Keratinocyte (primary cell): ENCODE data around the gene BBS1. TPM values are rescaled to one million over a fixed set of nuclear protein-coding genes. Genes with fewer than 3 reads are reported as not detected.

Experiments used
- DNase-seq: peaks from one replicate; pipeline ENCODE4 v3.0.0-alpha.2; 2011; ENCODE audit warnings: low read depth, missing footprints, low spot score
- FAIRE-seq: peaks from 2 replicates; lab custom pipeline; 2011; peaks lifted over from hg19 to GRCh38; lab: Jason Lieb, UNC
- H2AFZ ChIP-seq: 2 replicates; pipeline ENCODE4 v1.6.0; 2012; ENCODE audit warnings: low read length, control low read depth, inconsistent platforms; ENCODE audit not compliant: control insufficient read depth
- H3K27ac ChIP-seq: 2 replicates; pipeline ENCODE4 v1.5.1; 2011; ENCODE audit warnings: low read length; ENCODE audit not compliant: control insufficient read depth, insufficient read depth
- H3K27me3 ChIP-seq: 3 replicates; pipeline ENCODE4 v1.6.0; 2011; ENCODE audit warnings: low read length; ENCODE audit not compliant: control insufficient read depth, insufficient read depth; ENCODE audit errors: extremely low read depth
- H3K36me3 ChIP-seq, 2 experiments: 2 replicates in 1 of 2; 3 replicates in 1 of 2; pipeline ENCODE4 v1.5.1; 2011; ENCODE audit warnings: low read length in 2 of 2, mild to moderate bottlenecking in 1 of 2; ENCODE audit not compliant: control insufficient read depth in 2 of 2, insufficient read depth in 2 of 2; ENCODE audit errors: extremely low read depth in 1 of 2
- H3K4me1 ChIP-seq: 3 replicates; pipeline ENCODE4 v1.5.1; 2011; ENCODE audit warnings: low read length; ENCODE audit not compliant: control insufficient read depth, insufficient read depth; ENCODE audit errors: extremely low read depth
- H3K4me2 ChIP-seq: 3 replicates; pipeline ENCODE4 v1.6.0; 2011; ENCODE audit warnings: low read depth, low read length; ENCODE audit not compliant: control insufficient read depth, insufficient read depth; ENCODE audit errors: extremely low read depth
- H3K4me3 ChIP-seq, 3 experiments: fragments of 200-600 bp in 1 of 3; sonication (generic) in 1 of 3; 2 replicates in 2 of 3; 3 replicates in 1 of 3; pipeline ENCODE4 v1.5.1; 2011 to 2016; ENCODE audit warnings: low read length in 3 of 3, mild to moderate bottlenecking in 3 of 3, control low read depth in 2 of 3, inconsistent platforms in 1 of 3, low read depth in 1 of 3, mixed read lengths in 1 of 3, mixed run types in 1 of 3, moderate library complexity in 1 of 3; ENCODE audit not compliant: control insufficient read depth in 2 of 3, insufficient read depth in 2 of 3; ENCODE audit errors: extremely low read depth in 1 of 3
- H3K79me2 ChIP-seq: 2 replicates; pipeline ENCODE4 v1.6.0; 2012; ENCODE audit warnings: low read length; ENCODE audit not compliant: control insufficient read depth, insufficient read depth
- H3K9ac ChIP-seq: 3 replicates; pipeline ENCODE4 v1.6.0; 2011; ENCODE audit warnings: low read length; ENCODE audit not compliant: control insufficient read depth, insufficient read depth; ENCODE audit errors: extremely low read depth
- H3K9me1 ChIP-seq: 3 replicates; pipeline ENCODE4 v1.6.0; 2011; ENCODE audit warnings: low read length; ENCODE audit not compliant: control insufficient read depth, insufficient read depth; ENCODE audit errors: extremely low read depth
- H3K9me3 ChIP-seq: 2 replicates; pipeline ENCODE4 v1.5.1; 2012; ENCODE audit warnings: low read depth, low read length; ENCODE audit not compliant: control insufficient read depth
- H4K20me1 ChIP-seq: 3 replicates; pipeline ENCODE4 v1.6.0; 2011; ENCODE audit warnings: low read length; ENCODE audit not compliant: control insufficient read depth, insufficient read depth; ENCODE audit errors: extremely low read depth
- EZH2 ChIP-seq: IDR thresholded peaks from one replicate; pipeline ENCODE4 v1.6.1; 2012; ENCODE audit warnings: inconsistent platforms, mild to moderate bottlenecking, low read length, moderate library complexity
- dilution Hi-C: fragments of 300-500 bp; cut with MboI; formaldehyde crosslinking; loops from one replicate; pipeline ENCODE4 v1.7.0; 2020; ENCODE audit warnings: low sequenced_read_pairs; ENCODE audit not compliant: extremely low pct_ligation_motif_present
- polyA plus RNA-seq, 5 experiments: library from polyadenylated mRNA; depleted of rRNA in 3 of 5; stranded (reverse) in 3 of 5; stranded (forward) in 1 of 5; unstranded in 1 of 5; fragments of >200 nt; gene quantifications; 1 replicate in 1 of 5; 2 replicates in 3 of 5; 3 replicates in 1 of 5; pipeline versions ENCODE4 v1.2.1 to v1.2.3, GENCODE V29; 2011 to 2012; ENCODE audit warnings: missing spikeins in 2 of 5, low read depth in 1 of 5, low replicate concordance in 1 of 5
- TF ChIP-seq, protein P1 (sequence below), 3 experiments: IDR thresholded peaks in 1 of 3; conservative IDR thresholded peaks in 1 of 3; optimal IDR thresholded peaks in 1 of 3; 2 replicates in 2 of 3; 3 replicates in 1 of 3; pipeline versions ENCODE3 to v1.5.1; 2011; ENCODE audit warnings: low read length in 3 of 3, mild to moderate bottlenecking in 3 of 3, moderate library complexity in 2 of 3, control low read depth in 1 of 3, inconsistent platforms in 1 of 3; ENCODE audit not compliant: insufficient read depth in 2 of 3; ENCODE audit errors: extremely low read depth in 1 of 3

BBS1 gene
- polyA plus RNA-seq, 1 donor (not counting 4 experiments of a cell fraction or from before 2014, with no cell fraction given), result 11.7 TPM

DNA sequence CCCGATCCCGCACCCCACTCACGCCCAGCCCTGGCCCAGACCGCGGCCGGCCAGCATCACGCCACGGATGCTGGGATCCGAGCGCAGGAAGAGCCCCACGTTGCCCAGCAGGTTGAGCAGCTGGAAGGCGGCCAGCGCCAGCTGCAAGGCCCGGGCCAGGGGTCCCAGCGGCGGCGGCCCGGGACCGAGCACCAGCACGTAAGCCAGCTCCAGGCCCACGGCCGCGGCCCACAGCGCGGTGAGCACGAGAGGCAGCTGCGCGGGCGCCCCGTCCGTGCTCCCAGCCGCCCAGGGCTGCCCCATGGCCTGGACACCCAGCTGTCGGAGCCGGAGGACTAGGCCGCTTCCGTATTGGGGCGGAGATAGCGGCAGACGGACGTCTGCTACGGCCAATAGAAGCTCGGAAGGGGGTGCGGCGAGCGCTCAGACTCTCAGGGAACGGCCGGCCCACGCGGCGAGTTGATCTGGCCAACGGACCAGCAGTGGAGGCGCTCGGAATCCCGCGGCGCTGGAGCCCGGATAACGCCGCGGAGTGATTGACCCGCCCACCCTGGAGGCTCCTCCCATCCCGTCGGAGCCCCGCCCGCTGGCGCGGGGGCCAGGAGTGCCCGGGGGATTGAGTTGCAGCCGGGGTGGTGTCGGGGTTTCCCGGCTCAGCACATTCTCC, 35.4 kb downstream of the BBS1 start, which contains the start of gene ZDHHC24:
TSS of gene ZDHHC24 (minus strand) at position 348 of the 667 bp plus-strand sequence. CDS start at position 303, 45 bp downstream.
- Histone ChIP-seq H3K4me3 (peak within 1 kb of the TSS; percentile 81 to 94 (median 82)), H3K4me1 (peaks cover 6% of the 10 kb centered on the region), H3K27ac (peak within 1 kb of the TSS; percentile 63), H3K9me1 (no peaks in the 10 kb centered on the region), H3K4me2 (peak within 1 kb of the TSS; percentile 94), H3K9me3 (no peaks in the 10 kb centered on the region), H4K20me1 (no peaks in the 10 kb centered on the region), H2AFZ (peak within 1 kb of the TSS; percentile 92), H3K27me3 (peaks cover 16% of the 10 kb centered on the region), H3K9ac (peak within 1 kb of the TSS; percentile 89), H3K79me2 (no peaks in the 10 kb centered on the region), H3K36me3 (peaks cover 0 to 7% of the 10 kb centered on the region in 2 experiments)
- dilution Hi-C loops, result no loop called here
- DNase-seq (peak; percentile 63), FAIRE-seq (peak; percentile 5)
- TF ChIP-seq, protein P1, sequence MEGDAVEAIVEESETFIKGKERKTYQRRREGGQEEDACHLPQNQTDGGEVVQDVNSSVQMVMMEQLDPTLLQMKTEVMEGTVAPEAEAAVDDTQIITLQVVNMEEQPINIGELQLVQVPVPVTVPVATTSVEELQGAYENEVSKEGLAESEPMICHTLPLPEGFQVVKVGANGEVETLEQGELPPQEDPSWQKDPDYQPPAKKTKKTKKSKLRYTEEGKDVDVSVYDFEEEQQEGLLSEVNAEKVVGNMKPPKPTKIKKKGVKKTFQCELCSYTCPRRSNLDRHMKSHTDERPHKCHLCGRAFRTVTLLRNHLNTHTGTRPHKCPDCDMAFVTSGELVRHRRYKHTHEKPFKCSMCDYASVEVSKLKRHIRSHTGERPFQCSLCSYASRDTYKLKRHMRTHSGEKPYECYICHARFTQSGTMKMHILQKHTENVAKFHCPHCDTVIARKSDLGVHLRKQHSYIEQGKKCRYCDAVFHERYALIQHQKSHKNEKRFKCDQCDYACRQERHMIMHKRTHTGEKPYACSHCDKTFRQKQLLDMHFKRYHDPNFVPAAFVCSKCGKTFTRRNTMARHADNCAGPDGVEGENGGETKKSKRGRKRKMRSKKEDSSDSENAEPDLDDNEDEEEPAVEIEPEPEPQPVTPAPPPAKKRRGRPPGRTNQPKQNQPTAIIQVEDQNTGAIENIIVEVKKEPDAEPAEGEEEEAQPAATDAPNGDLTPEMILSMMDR (optimal IDR thresholded peaks at IDR 0.05 in 1 of 3, IDR thresholded peaks at IDR 0.05 in 1 of 3, conservative IDR thresholded peaks at IDR 0.05 in 1 of 3; ENCODE audit: extremely low read depth in 1 of 3, insufficient read depth in 2 of 3, low read length in 3 of 3), result no peak
- no peak for TF ChIP-seq EZH2

DNA sequence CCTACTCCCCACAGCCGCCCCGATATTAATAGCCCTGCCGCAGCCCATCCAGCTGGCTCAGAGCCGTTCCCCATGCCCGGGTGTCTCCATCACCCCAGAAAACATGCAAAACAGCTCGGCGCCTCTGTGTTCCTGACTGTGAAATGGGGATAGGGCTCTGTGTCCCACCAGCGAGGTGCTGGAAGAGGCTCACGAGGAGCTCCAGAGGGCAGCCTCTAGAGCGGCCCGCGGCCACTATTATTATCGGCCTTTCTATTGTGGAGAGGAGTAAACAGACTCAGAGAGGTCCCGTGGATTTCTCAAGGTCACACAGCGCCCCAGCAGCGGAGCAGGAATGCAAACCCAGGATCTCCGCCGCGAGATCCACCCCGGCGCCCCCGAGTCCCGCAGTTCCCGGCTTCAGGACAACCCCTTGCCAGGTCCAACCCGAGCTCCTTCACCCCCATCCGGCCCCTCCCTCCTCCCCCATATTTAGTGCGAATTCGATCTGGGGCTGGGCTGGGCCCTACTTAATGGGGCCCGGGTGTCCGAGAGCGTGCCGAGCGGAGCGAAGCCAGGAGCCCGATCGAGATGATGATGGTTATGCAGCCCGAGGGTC, 36.0 kb downstream of the BBS1 start, which contains the start of gene ACTN3:
TSS of gene ACTN3 (plus strand) at position 536 of the 598 bp plus-strand sequence. CDS start at position 571, 35 bp downstream.
- peak within 1 kb of the TSS; percentile 63 for H3K27ac ChIP-seq
- no peaks in the 10 kb centered on the region for H3K9me1 ChIP-seq
- TF ChIP-seq, protein P1 (optimal IDR thresholded peaks at IDR 0.05 in 1 of 3, IDR thresholded peaks at IDR 0.05 in 1 of 3, conservative IDR thresholded peaks at IDR 0.05 in 1 of 3; ENCODE audit: extremely low read depth in 1 of 3, insufficient read depth in 2 of 3, low read length in 3 of 3), result no peak
- TF ChIP-seq EZH2, result no peak
- peak within 1 kb of the TSS; percentile 94 for H3K4me2 ChIP-seq
- dilution Hi-C loops, result no loop called here
- no peaks in the 10 kb centered on the region for H3K9me3 ChIP-seq
- H4K20me1 ChIP-seq, result no peaks in the 10 kb centered on the region
- peak within 1 kb of the TSS; percentile 89 for H3K9ac ChIP-seq
- H3K36me3 ChIP-seq, result peaks cover 0 to 6% of the 10 kb centered on the region in 2 experiments
- FAIRE-seq (no peak), DNase-seq (no peak)
- H3K79me2 ChIP-seq, result no peaks in the 10 kb centered on the region
- peaks cover 18% of the 10 kb centered on the region for H3K27me3 ChIP-seq
- H3K4me1 ChIP-seq, result peaks cover 6% of the 10 kb centered on the region
- peak within 1 kb of the TSS; percentile 81 to 94 (median 82) for H3K4me3 ChIP-seq
- peak within 1 kb of the TSS; percentile 92 for H2AFZ ChIP-seq
